ENCODE measurements around the gene DYNC2LI1. TPM values are rescaled to one million over a fixed set of nuclear protein-coding genes. Genes with fewer than 3 reads are reported as not detected.
A peak's percentile ranks its signal among the peaks of the same experiment; 100 is the strongest.

The DYNC2LI1 gene
- total RNA-seq, 1 experiment from 2014 or later = 17.7 TPM

DNA sequence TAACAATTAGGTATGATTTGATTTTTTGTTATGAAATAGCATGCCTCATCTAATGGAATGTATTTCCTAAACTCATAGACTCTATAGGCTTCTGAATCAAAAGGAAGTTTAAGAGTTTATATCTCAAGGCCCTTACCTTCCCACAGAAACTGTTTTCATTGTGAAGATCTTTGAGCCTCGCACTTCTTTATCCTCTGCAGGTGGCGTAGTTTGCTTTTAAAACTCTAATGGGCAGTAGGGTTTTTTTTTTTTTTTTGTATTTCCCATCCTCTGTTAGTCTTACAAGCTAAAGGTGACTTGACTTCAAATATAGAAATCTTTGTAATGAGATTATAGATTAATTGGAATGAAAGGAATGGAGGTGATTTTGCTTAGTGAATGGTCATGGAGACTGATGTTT lies 28.3 kb downstream of the DYNC2LI1 start:
- H3K27ac ChIP-seq (ENCODE audit: low read length) = no peak overlapping the region
- H3K4me3 ChIP-seq (ENCODE audit: low read length) = no peak overlapping the region
- H3K9me2 ChIP-seq (replicated peaks; ENCODE audit: low read length) = no peaks in the 10 kb centered on the region
- no peak for ATAC-seq
- H3K36me3 ChIP-seq (ENCODE audit: low read depth, low read length) = no peaks in the 10 kb centered on the region
- H3K27me3 ChIP-seq (ENCODE audit: low read length) = no peaks in the 10 kb centered on the region
- DNase-seq = no peak
- no peaks in the 10 kb centered on the region for H3K4me1 ChIP-seq (ENCODE audit: insufficient read depth, low read length)
- no peaks in the 10 kb centered on the region for H3K79me2 ChIP-seq (ENCODE audit: low read length)
- no peaks in the 10 kb centered on the region for H3K9me3 ChIP-seq (ENCODE audit: low read length)
- intact Hi-C loops (cut with micrococcal nuclease) = no loop called here
- ChIA-PET CTCF (no interaction called here), POLR2A (ENCODE audit: unreplicated experiment) (no interaction called here)
- BruUV-seq (replicated peaks) = no TSS peak
- H3F3A ChIP-seq (ENCODE audit: low read length, unreplicated experiment) = no peaks in the 10 kb centered on the region
- no peak overlapping the region for H3K4me2 ChIP-seq (ENCODE audit: low read length)
- TF ChIP-seq EZH2phosphoT487 (IDR thresholded peaks at IDR 0.05; ENCODE audit: borderline replicate concordance, low read length) (no peak), EZH2 (IDR thresholded peaks at IDR 0.05; ENCODE audit: low read length, unreplicated experiment) (no peak)
- TF ChIP-seq, protein P1, sequence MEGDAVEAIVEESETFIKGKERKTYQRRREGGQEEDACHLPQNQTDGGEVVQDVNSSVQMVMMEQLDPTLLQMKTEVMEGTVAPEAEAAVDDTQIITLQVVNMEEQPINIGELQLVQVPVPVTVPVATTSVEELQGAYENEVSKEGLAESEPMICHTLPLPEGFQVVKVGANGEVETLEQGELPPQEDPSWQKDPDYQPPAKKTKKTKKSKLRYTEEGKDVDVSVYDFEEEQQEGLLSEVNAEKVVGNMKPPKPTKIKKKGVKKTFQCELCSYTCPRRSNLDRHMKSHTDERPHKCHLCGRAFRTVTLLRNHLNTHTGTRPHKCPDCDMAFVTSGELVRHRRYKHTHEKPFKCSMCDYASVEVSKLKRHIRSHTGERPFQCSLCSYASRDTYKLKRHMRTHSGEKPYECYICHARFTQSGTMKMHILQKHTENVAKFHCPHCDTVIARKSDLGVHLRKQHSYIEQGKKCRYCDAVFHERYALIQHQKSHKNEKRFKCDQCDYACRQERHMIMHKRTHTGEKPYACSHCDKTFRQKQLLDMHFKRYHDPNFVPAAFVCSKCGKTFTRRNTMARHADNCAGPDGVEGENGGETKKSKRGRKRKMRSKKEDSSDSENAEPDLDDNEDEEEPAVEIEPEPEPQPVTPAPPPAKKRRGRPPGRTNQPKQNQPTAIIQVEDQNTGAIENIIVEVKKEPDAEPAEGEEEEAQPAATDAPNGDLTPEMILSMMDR (conservative IDR thresholded peaks at IDR 0.05; ENCODE audit: low read depth, low read length) = no peak
- no peak overlapping the region for H3K9ac ChIP-seq (ENCODE audit: low read length)
- no peak overlapping the region for H2AFZ ChIP-seq (ENCODE audit: low read length)
- H4K20me1 ChIP-seq (ENCODE audit: low read length) = no peaks in the 10 kb centered on the region

DNA sequence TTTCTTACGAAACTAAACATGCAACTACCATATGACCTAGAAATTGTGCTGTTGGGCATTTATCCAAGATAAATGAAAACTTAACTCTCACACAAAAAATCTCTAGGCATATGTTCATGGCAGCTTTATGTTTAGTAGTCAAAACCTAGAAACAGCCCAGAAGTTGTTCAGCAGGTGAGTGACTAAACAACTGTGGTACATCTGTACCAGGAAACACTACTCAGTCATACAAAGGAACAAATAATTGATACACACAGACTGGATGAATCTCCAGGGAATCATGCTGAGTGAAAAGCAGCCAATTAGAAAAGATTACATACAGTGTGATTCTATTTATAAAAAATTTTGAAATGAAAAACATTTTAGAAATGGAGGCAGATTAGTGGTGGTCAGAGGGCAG lies 29.3 kb downstream of the DYNC2LI1 start:
- H4K20me1 ChIP-seq (ENCODE audit: low read length) = no peaks in the 10 kb centered on the region
- no peaks in the 10 kb centered on the region for H3K9me2 ChIP-seq (replicated peaks; ENCODE audit: low read length)
- H3K79me2 ChIP-seq (ENCODE audit: low read length) = no peaks in the 10 kb centered on the region
- ATAC-seq (no peak), DNase-seq (peak; percentile 16)
- ChIA-PET CTCF (no interaction called here), POLR2A (ENCODE audit: unreplicated experiment) (no interaction called here)
- no peaks in the 10 kb centered on the region for H3K27me3 ChIP-seq (ENCODE audit: low read length)
- H3K9ac ChIP-seq (ENCODE audit: low read length) = no peak overlapping the region
- H3K4me2 ChIP-seq (ENCODE audit: low read length) = no peak overlapping the region
- no peak overlapping the region for H2AFZ ChIP-seq (ENCODE audit: low read length)
- H3K27ac ChIP-seq (ENCODE audit: low read length) = no peak overlapping the region
- no peak overlapping the region for H3K4me3 ChIP-seq (ENCODE audit: low read length)
- H3K9me3 ChIP-seq (ENCODE audit: low read length) = no peaks in the 10 kb centered on the region
- no peaks in the 10 kb centered on the region for H3K36me3 ChIP-seq (ENCODE audit: low read depth, low read length)
- H3F3A ChIP-seq (ENCODE audit: low read length, unreplicated experiment) = no peaks in the 10 kb centered on the region
- intact Hi-C loops (cut with micrococcal nuclease) = no loop called here
- TF ChIP-seq EZH2 (IDR thresholded peaks at IDR 0.05; ENCODE audit: low read length, unreplicated experiment) = no peak
- no peak for TF ChIP-seq EZH2phosphoT487 (IDR thresholded peaks at IDR 0.05; ENCODE audit: borderline replicate concordance, low read length)
- TF ChIP-seq, protein P1 (conservative IDR thresholded peaks at IDR 0.05; ENCODE audit: low read depth, low read length) = no peak
- H3K4me1 ChIP-seq (ENCODE audit: insufficient read depth, low read length) = no peaks in the 10 kb centered on the region
- no TSS peak for BruUV-seq (replicated peaks)

DNA sequence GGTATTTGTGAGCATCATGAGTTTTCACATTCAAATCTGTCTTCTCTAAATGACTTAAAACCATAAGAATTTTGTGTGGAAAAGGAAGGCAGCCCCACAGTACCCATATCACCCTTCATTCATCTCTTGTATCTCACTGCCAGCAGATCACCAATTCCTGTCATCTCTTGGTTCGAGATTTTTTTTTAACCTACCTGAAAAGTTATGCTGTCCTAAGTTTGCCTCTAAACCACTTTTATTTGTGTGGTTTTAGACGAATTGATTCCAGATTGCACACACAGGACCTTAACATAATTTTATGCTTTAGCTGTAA lies 32.8 kb downstream of the DYNC2LI1 start:
- Histone ChIP-seq H3K4me1 (ENCODE audit: insufficient read depth, low read length) (no peaks in the 10 kb centered on the region), H4K20me1 (ENCODE audit: low read length) (no peaks in the 10 kb centered on the region), H3K79me2 (ENCODE audit: low read length) (no peaks in the 10 kb centered on the region), H3K27ac (ENCODE audit: low read length) (no peak overlapping the region), H3K9me2 (replicated peaks; ENCODE audit: low read length) (no peaks in the 10 kb centered on the region), H3F3A (ENCODE audit: low read length, unreplicated experiment) (no peaks in the 10 kb centered on the region), H3K4me3 (ENCODE audit: low read length) (no peak overlapping the region), H2AFZ (ENCODE audit: low read length) (no peak overlapping the region), H3K9ac (ENCODE audit: low read length) (no peak overlapping the region), H3K4me2 (ENCODE audit: low read length) (no peak overlapping the region), H3K36me3 (ENCODE audit: low read depth, low read length) (no peaks in the 10 kb centered on the region), H3K9me3 (ENCODE audit: low read length) (no peaks in the 10 kb centered on the region), H3K27me3 (ENCODE audit: low read length) (no peaks in the 10 kb centered on the region)
- POLR2A ChIA-PET (ENCODE audit: unreplicated experiment) = no interaction called here
- TF ChIP-seq EZH2 (IDR thresholded peaks at IDR 0.05; ENCODE audit: low read length, unreplicated experiment) (no peak), EZH2phosphoT487 (IDR thresholded peaks at IDR 0.05; ENCODE audit: borderline replicate concordance, low read length) (no peak)
- TF ChIP-seq, protein P1 (conservative IDR thresholded peaks at IDR 0.05; ENCODE audit: low read depth, low read length) = no peak
- intact Hi-C loops (cut with micrococcal nuclease) = no loop called here
- no peak for ATAC-seq
- no peak for DNase-seq
- BruUV-seq (replicated peaks) = no TSS peak
- CTCF ChIA-PET = no interaction called here

All from PC-3 (cell line).